GM18907 (cell line): Measurements from ENCODE around the gene TOX2.
"Not testable (repeated sequence)": the region's sequence is repeated elsewhere in the genome, so short reads cannot be mapped to it uniquely, and the experiment has no call there.

Experiments used
- ATAC-seq: cut with Tn5 transposase; IDR thresholded peaks from one replicate; pipeline ENCODE4 v1.9.1; 2021; ENCODE audit warnings: mild to moderate bottlenecking, moderate library complexity; ENCODE audit not compliant: unreplicated experiment

TOX2 gene

GRCh38 chr20:44029848-44030230, 115.2 kb downstream of the TOX2 start:
- no peak for ATAC-seq

- no peak for ATAC-seq
Measured at GRCh38 chr20:44030394-44030793, 115.7 kb downstream of the TOX2 start.

GRCh38 chr20:44031001-44031574, 116.4 kb downstream of the TOX2 start:
- no peak for ATAC-seq

- no peak for ATAC-seq
Measured at GRCh38 chr20:44031781-44032582, 117.3 kb downstream of the TOX2 start.

- no peak for ATAC-seq
Measured at GRCh38 chr20:44032583-44033331, 118.1 kb downstream of the TOX2 start.

GRCh38 chr20:44033344-44033743, 118.7 kb downstream of the TOX2 start:
- no peak for ATAC-seq

GRCh38 chr20:44033873-44034272, 119.2 kb downstream of the TOX2 start:
- no peak for ATAC-seq

GRCh38 chr20:44034451-44034850, 119.8 kb downstream of the TOX2 start:
- no peak for ATAC-seq

- no peak for ATAC-seq
Measured at GRCh38 chr20:44034965-44035635, 120.4 kb downstream of the TOX2 start.

GRCh38 chr20:44035924-44036323, 121.3 kb downstream of the TOX2 start:
- ATAC-seq: no peak

- no peak for ATAC-seq
Measured at GRCh38 chr20:44036441-44036840, 121.8 kb downstream of the TOX2 start.

GRCh38 chr20:44038681-44039123, 124.0 kb downstream of the TOX2 start:
- ATAC-seq: no peak

GRCh38 chr20:44039147-44039546, 124.5 kb downstream of the TOX2 start:
- no peak for ATAC-seq

GRCh38 chr20:44039741-44040140, 125.1 kb downstream of the TOX2 start:
- no peak for ATAC-seq

GRCh38 chr20:44040202-44040915, 125.7 kb downstream of the TOX2 start:
- no peak for ATAC-seq

- no peak for ATAC-seq
Measured at GRCh38 chr20:44041001-44041400, 126.3 kb downstream of the TOX2 start.

- not testable (repeated sequence) for ATAC-seq
Measured at GRCh38 chr20:44044712-44045111, 130.1 kb downstream of the TOX2 start.

GRCh38 chr20:44050327-44050726, 135.7 kb downstream of the TOX2 start:
- ATAC-seq: no peak

- no peak for ATAC-seq
Measured at GRCh38 chr20:44050925-44051660, 136.4 kb downstream of the TOX2 start.

- ATAC-seq: no peak
Measured at GRCh38 chr20:44051661-44052000, 137.0 kb downstream of the TOX2 start.
